Keratinocyte (primary cell): Measurements from ENCODE around the gene FAT1.

ENCODE experiments used
- EZH2 ChIP-seq: IDR thresholded peaks from one replicate; pipeline ENCODE4 v1.6.1; 2012; ENCODE audit warnings: inconsistent platforms, mild to moderate bottlenecking, low read length, moderate library complexity
- TF ChIP-seq, protein P1 (sequence below), 3 experiments: IDR thresholded peaks in 1 of 3; conservative IDR thresholded peaks in 1 of 3; optimal IDR thresholded peaks in 1 of 3; 2 replicates in 2 of 3; 3 replicates in 1 of 3; pipeline versions ENCODE3 to v1.5.1; 2011; ENCODE audit warnings: low read length in 3 of 3, mild to moderate bottlenecking in 3 of 3, moderate library complexity in 2 of 3, control low read depth in 1 of 3, inconsistent platforms in 1 of 3; ENCODE audit not compliant: insufficient read depth in 2 of 3; ENCODE audit errors: extremely low read depth in 1 of 3

DNA sequence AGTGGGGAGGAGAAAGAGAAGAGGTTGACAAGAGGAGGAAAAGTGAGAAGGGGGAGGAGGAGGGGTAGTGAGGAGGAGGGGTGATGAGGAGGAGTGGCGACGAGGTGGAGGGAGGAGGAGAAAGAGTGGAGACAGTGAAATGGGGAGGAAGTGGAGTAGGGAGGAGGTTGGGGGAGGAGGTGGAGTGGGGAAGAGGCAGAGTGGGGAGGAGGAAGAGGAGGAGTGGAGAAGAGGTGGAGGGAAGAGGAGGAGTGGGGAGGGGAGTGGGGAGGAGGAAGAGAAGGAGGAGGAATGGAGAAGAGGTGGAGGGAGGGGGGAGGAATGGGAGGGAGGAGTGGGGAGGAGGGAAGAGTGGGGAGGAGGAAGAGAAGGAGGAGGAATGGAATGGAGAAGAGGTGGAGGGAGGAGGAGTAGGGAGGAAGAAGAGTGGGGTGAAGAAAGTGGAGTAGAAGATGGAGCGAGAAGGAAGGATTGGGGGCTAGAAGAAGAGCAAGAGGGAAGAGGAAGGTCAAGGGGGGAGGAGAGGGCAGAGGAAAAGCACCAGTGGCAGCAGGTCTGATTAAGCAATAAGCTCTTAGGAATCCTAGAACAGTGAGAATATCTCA is 118.3 kb downstream of the FAT1 start:
- TF ChIP-seq, protein P1, sequence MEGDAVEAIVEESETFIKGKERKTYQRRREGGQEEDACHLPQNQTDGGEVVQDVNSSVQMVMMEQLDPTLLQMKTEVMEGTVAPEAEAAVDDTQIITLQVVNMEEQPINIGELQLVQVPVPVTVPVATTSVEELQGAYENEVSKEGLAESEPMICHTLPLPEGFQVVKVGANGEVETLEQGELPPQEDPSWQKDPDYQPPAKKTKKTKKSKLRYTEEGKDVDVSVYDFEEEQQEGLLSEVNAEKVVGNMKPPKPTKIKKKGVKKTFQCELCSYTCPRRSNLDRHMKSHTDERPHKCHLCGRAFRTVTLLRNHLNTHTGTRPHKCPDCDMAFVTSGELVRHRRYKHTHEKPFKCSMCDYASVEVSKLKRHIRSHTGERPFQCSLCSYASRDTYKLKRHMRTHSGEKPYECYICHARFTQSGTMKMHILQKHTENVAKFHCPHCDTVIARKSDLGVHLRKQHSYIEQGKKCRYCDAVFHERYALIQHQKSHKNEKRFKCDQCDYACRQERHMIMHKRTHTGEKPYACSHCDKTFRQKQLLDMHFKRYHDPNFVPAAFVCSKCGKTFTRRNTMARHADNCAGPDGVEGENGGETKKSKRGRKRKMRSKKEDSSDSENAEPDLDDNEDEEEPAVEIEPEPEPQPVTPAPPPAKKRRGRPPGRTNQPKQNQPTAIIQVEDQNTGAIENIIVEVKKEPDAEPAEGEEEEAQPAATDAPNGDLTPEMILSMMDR (optimal IDR thresholded peaks at IDR 0.05 in 1 of 3, IDR thresholded peaks at IDR 0.05 in 1 of 3, conservative IDR thresholded peaks at IDR 0.05 in 1 of 3; ENCODE audit: extremely low read depth in 1 of 3, insufficient read depth in 2 of 3, low read length in 3 of 3), result no peak
- no peak for TF ChIP-seq EZH2
